ENCODE results near the gene SLC6A12.

The SLC6A12 gene

DNA sequence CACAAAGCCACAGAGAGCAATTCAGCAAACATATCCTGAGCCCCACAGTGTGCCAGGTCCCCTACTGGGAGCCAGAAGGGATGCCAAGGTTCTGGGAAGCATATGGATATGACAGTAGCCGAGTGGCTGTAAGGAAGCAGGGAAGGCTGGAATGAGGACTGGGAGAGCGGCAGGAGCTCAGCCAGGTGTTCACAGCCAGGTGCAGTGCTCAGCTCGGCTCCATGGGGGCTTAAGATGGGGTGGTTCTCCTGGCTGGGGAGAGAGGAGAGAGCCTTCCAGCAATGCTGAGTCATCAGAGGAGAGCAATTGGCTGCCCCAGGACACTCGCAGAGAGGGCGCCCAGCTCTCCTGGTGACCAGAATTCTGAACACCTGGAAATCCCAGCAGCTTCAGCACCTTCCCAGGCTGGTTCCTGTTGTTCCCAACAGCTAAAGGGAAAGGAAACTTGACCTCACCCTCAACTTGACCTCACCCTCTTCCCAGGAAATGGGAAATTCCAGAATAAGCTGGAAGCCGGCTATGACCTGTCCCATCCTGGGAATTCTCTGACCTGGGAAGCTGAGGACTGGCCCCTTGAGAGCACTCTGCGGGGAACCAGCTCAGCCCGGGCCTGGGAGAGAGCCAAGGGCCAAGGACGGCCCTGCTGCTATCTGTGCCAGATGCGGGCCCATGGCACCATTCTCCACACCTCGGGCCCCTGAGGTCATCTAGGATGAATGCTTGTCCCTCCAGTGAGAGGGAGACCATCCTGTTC lies 34.6 kb downstream of the SLC6A12 start:
- H3K9me3 ChIP-seq (ENCODE audit: control insufficient read depth, insufficient read depth, low read length) = no peaks in the 10 kb centered on the region
- no peak overlapping the region for H3K9ac ChIP-seq (ENCODE audit: low read depth, low read length)
- H3K36me3 ChIP-seq (ENCODE audit: control insufficient read depth, insufficient read depth, low read length) = no peaks in the 10 kb centered on the region
- no peak overlapping the region for H3K4me3 ChIP-seq (ENCODE audit: low read depth, low read length)
- no peaks in the 10 kb centered on the region for H3K4me1 ChIP-seq (ENCODE audit: control insufficient read depth, insufficient read depth, low read length)
- H3K27me3 ChIP-seq (ENCODE audit: control insufficient read depth, insufficient read depth, low read length) = no peaks in the 10 kb centered on the region

DNA sequence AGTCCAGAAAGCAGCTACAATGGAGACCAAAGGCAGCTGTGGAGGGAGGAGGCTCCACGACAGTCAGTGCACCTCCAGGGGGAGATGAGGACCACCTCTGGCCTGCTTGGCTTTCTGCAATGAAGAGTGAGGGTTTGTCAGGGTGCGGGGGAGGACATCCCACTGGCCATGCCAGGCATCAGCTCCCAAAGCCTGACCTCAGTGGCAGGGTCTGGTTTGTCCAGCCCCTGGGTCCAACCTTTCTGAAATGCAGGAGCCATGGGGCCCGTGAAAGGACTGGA lies 35.2 kb downstream of the SLC6A12 start:
- no peak overlapping the region for H3K9ac ChIP-seq (ENCODE audit: low read depth, low read length)

DNA sequence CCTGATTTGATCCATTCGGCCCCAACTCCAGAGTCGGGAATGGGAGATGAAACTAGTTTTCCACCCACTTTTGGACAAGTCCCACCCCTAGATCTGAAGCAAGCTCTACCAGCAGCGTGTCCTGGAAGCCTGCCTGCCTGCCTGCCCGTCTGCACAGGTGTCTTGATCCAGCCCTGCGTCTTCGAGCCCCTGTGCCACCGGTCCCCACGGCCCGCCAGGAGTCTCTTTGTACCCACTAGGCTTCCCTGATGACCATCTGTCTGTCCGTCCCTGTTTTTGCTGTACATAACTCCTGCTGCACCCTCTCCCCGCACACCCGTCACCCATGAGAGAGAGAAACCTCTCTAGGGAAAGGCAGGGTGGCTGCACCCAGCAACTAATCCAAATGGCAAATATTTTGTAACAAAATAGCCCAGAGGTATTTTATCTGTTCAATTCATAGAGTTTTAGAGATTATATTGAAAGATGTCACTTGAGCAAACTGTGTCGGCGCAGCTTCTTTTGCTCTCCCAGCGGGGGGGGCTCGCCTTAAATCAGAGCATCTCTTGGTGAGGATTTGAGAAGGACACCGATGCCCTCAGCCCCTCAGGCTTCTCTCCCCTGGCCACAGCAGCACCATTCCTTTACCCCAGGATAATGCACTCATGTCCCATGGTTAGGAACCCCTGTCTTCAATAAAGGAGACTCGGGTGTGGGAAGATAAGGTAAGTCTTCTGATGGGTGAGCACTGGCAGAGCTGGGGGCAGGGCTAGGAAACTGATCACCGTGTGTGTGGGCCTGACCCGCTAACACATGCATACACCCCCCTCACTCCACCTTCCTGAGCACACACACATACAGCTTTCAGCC lies 35.8 kb downstream of the SLC6A12 start:
- H3K4me1 ChIP-seq (ENCODE audit: control insufficient read depth, insufficient read depth, low read length) = no peaks in the 10 kb centered on the region
- H3K4me3 ChIP-seq (ENCODE audit: low read depth, low read length) = no peak overlapping the region
- H3K27me3 ChIP-seq (ENCODE audit: control insufficient read depth, insufficient read depth, low read length) = no peaks in the 10 kb centered on the region
- H3K9ac ChIP-seq (ENCODE audit: low read depth, low read length) = no peak overlapping the region
- H3K36me3 ChIP-seq (ENCODE audit: control insufficient read depth, insufficient read depth, low read length) = no peaks in the 10 kb centered on the region
- H3K9me3 ChIP-seq (ENCODE audit: control insufficient read depth, insufficient read depth, low read length) = no peaks in the 10 kb centered on the region

More for the DNA sequence above, 35.2 kb downstream of the SLC6A12 start:
- H3K4me3 ChIP-seq (ENCODE audit: low read depth, low read length) = no peak overlapping the region
- no peaks in the 10 kb centered on the region for H3K4me1 ChIP-seq (ENCODE audit: control insufficient read depth, insufficient read depth, low read length)
- H3K27me3 ChIP-seq (ENCODE audit: control insufficient read depth, insufficient read depth, low read length) = no peaks in the 10 kb centered on the region
- H3K36me3 ChIP-seq (ENCODE audit: control insufficient read depth, insufficient read depth, low read length) = no peaks in the 10 kb centered on the region
- no peaks in the 10 kb centered on the region for H3K9me3 ChIP-seq (ENCODE audit: control insufficient read depth, insufficient read depth, low read length)

DNA sequence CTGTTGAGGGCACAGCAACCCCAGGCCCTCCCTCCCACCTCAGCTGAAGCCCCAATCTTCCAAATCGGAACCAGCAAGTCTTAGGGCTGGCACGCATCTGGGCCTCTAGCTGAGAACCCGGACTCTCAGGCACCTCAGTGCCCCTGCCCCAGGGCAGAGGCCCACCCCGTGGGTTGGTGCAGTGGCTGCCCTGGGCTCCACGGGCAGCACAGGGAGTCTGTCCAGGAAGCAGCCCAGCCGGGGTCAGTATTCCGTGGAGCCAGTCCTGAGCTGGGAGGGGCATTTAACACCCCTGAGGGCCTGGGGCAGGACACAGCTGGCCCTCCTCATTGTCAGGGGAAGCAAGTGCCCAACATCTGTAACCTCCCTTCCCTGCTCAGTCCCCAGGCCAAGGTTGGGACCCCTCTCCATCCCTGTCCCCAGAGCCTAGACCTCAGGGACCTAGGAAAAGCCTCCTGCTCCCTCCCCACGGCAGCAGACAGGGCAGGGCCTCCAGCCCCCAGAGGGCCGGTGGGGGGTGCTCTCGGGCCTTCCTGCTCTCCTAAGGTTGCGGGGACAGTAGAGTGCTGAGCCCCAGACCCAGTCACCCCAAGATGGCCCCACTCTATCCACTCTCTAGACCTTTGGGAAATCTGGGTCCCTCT lies 36.5 kb downstream of the SLC6A12 start:
- H3K4me1 ChIP-seq (ENCODE audit: control insufficient read depth, insufficient read depth, low read length) = no peaks in the 10 kb centered on the region
- no peak overlapping the region for H3K4me3 ChIP-seq (ENCODE audit: low read depth, low read length)
- H3K9ac ChIP-seq (ENCODE audit: low read depth, low read length) = no peak overlapping the region
- H3K36me3 ChIP-seq (ENCODE audit: control insufficient read depth, insufficient read depth, low read length) = no peaks in the 10 kb centered on the region
- H3K9me3 ChIP-seq (ENCODE audit: control insufficient read depth, insufficient read depth, low read length) = no peaks in the 10 kb centered on the region
- H3K27me3 ChIP-seq (ENCODE audit: control insufficient read depth, insufficient read depth, low read length) = no peaks in the 10 kb centered on the region

DNA sequence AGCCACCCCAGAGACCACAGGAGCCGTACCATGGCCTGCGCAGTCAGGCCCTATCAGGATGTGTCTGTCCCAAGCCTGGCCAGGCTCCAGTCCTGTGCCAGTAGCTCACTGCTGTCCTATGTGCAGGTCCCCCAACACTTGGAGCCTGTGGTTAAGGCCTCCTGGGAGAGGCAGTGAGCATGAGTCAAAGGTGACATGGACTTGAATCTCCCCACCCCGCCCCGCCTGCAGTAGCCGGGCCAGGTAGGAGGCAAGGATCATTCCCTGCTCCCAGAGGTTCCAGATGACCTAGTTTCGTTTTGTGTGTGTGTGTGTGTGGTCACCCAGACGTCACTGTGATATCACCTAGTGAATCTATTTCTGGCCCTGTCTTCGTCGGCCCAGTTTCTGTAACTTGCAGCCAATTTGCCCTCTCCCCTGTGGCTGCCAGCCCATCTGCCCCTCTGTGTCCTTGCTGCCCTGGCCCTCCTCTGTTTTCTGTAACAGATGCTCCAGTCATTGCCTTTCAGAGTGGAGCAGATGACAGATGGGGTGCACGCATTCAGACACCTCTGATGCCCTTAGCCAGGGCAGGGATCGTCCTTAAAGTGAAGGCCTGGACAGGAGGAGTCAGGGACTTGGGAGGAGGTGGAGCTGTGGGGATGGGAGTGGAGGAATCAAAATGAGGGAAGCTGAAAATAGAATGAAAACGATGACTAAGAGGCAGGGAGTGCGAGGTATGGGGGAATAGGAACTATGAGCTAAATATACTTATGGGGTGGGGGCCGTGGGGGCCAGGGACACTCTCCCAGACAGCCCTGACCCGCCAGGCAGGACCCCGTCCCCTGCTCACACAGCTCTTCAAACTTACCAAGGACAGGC lies 37.4 kb downstream of the SLC6A12 start:
- no peaks in the 10 kb centered on the region for H3K36me3 ChIP-seq (ENCODE audit: control insufficient read depth, insufficient read depth, low read length)
- no peaks in the 10 kb centered on the region for H3K9me3 ChIP-seq (ENCODE audit: control insufficient read depth, insufficient read depth, low read length)
- H3K9ac ChIP-seq (ENCODE audit: low read depth, low read length) = no peak overlapping the region
- no peaks in the 10 kb centered on the region for H3K4me1 ChIP-seq (ENCODE audit: control insufficient read depth, insufficient read depth, low read length)
- no peak overlapping the region for H3K4me3 ChIP-seq (ENCODE audit: low read depth, low read length)
- no peaks in the 10 kb centered on the region for H3K27me3 ChIP-seq (ENCODE audit: control insufficient read depth, insufficient read depth, low read length)

DNA sequence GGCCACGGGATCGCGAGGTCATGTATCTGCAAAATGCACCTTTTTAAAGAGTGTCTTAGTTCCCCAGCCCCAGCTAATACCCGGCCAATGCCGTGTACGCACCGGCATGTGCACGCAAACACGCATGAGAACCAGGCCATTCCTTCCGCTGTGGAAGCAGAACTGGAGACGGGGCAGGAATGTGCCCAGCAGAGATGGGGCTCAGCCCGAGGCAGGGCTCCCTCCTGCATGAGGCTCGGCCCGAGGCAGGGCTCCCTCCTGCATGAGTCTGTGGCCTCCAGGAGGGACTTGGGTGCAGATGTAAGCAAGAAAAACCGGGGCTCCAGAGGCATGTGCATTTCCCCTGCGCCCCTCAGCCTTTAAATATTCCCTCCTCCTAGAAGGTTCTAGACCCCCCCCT lies 38.2 kb downstream of the SLC6A12 start:
- Histone ChIP-seq H3K4me3 (ENCODE audit: low read depth, low read length) (no peak overlapping the region), H3K36me3 (ENCODE audit: control insufficient read depth, insufficient read depth, low read length) (no peaks in the 10 kb centered on the region), H3K9ac (ENCODE audit: low read depth, low read length) (no peak overlapping the region), H3K27me3 (ENCODE audit: control insufficient read depth, insufficient read depth, low read length) (no peaks in the 10 kb centered on the region), H3K9me3 (ENCODE audit: control insufficient read depth, insufficient read depth, low read length) (no peaks in the 10 kb centered on the region), H3K4me1 (ENCODE audit: control insufficient read depth, insufficient read depth, low read length) (no peaks in the 10 kb centered on the region)

DNA sequence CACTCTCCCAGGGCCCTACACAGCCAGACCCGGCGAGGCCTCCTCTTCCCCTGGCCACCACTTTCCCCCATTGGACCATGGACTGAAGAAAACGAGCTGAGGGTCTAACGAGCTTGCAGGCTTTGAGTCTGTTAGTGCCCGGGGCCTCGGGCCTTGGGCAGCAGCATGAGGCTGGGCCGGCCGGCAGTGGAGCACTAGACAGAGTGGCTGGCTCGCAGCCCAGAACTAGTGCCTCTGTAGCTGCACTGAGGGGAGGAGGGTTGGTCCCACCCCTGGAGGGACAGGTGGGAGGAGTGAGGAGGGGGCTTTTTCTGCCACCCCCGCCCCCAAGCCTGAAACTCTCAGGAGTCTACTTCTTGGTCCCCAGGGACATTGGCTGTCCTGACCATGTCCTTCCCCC lies 38.7 kb downstream of the SLC6A12 start:
- Histone ChIP-seq H3K9me3 (ENCODE audit: control insufficient read depth, insufficient read depth, low read length) (no peaks in the 10 kb centered on the region), H3K27me3 (ENCODE audit: control insufficient read depth, insufficient read depth, low read length) (no peaks in the 10 kb centered on the region), H3K4me1 (ENCODE audit: control insufficient read depth, insufficient read depth, low read length) (no peaks in the 10 kb centered on the region), H3K4me3 (ENCODE audit: low read depth, low read length) (no peak overlapping the region), H3K36me3 (ENCODE audit: control insufficient read depth, insufficient read depth, low read length) (no peaks in the 10 kb centered on the region), H3K9ac (ENCODE audit: low read depth, low read length) (no peak overlapping the region)

DNA sequence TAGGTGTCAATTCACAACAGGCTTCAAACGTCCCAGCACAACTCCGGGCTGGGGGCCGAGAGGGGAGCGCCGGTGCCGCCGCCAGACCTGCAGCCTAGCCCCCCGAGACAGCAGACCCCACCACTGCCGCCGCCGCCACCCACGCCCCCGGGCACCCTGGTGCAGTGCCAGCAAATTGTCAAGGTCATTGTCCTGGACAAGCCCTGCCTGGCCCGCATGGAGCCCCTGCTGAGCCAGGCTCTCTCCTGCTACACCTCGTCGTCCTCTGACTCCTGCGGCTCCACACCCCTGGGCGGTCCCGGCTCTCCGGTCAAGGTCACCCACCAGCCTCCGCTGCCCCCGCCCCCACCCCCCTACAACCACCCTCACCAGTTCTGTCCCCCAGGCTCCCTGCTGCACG lies 39.4 kb downstream of the SLC6A12 start:
- H3K4me1 ChIP-seq (ENCODE audit: control insufficient read depth, insufficient read depth, low read length) = no peaks in the 10 kb centered on the region

DNA sequence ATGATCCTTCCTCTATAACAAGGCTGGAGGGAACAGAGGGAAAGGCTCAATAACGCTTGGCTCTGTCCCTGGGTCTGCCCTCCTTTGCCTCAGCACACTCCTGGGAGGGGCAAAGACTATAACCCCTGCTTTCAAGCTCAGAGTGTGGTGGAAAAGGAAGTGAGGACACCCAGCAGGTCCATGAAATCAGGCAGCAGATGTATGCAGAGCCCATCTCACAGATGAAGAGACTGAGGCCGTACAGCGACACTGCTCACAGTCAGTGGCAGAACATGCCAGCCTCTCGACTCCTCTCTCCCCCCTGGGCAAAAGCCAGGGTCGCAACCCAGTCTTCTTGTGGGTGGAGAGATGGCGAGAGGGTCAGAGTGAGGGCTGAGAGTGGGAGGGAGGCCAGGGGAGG lies 39.8 kb downstream of the SLC6A12 start:
- Histone ChIP-seq H3K36me3 (ENCODE audit: control insufficient read depth, insufficient read depth, low read length) (no peaks in the 10 kb centered on the region), H3K9ac (ENCODE audit: low read depth, low read length) (no peak overlapping the region), H3K4me3 (ENCODE audit: low read depth, low read length) (no peak overlapping the region), H3K27me3 (ENCODE audit: control insufficient read depth, insufficient read depth, low read length) (no peaks in the 10 kb centered on the region), H3K9me3 (ENCODE audit: control insufficient read depth, insufficient read depth, low read length) (no peaks in the 10 kb centered on the region), H3K4me1 (ENCODE audit: control insufficient read depth, insufficient read depth, low read length) (no peaks in the 10 kb centered on the region)

More for the DNA sequence above, 39.4 kb downstream of the SLC6A12 start:
- H3K27me3 ChIP-seq (ENCODE audit: control insufficient read depth, insufficient read depth, low read length) = no peaks in the 10 kb centered on the region
- no peak overlapping the region for H3K9ac ChIP-seq (ENCODE audit: low read depth, low read length)
- no peaks in the 10 kb centered on the region for H3K36me3 ChIP-seq (ENCODE audit: control insufficient read depth, insufficient read depth, low read length)
- no peaks in the 10 kb centered on the region for H3K9me3 ChIP-seq (ENCODE audit: control insufficient read depth, insufficient read depth, low read length)
- no peak overlapping the region for H3K4me3 ChIP-seq (ENCODE audit: low read depth, low read length)

DNA sequence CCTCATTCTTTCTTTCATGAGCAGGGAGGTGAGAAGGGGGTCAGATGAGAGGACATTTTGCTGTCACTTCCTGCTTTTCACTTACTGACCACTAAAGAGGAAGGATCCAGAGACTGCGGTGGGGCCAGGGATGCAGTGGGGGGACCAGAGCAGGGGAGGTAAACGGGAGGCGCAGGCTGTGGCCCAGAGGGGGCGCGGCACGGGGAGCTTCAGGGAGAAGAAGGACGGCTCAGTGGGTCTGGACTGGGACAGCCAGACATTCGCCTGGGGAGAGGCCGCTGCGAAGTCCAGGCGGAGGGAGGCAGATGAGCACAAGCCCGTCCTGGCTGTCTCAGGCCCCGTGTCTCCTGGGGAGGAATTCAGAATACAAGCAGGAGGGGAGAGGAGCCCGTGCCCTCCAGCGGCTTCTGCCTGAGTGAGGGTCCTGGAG lies 41.2 kb downstream of the SLC6A12 start:
- H3K9ac ChIP-seq (ENCODE audit: low read depth, low read length) = no peak overlapping the region
- no peaks in the 10 kb centered on the region for H3K36me3 ChIP-seq (ENCODE audit: control insufficient read depth, insufficient read depth, low read length)
- H3K4me3 ChIP-seq (ENCODE audit: low read depth, low read length) = no peak overlapping the region
- no peaks in the 10 kb centered on the region for H3K4me1 ChIP-seq (ENCODE audit: control insufficient read depth, insufficient read depth, low read length)
- no peaks in the 10 kb centered on the region for H3K9me3 ChIP-seq (ENCODE audit: control insufficient read depth, insufficient read depth, low read length)
- no peaks in the 10 kb centered on the region for H3K27me3 ChIP-seq (ENCODE audit: control insufficient read depth, insufficient read depth, low read length)
